Activated B cell treated with CpG ODN at 0.5 μM for 24 hours (primary cell): ENCODE results near the gene TMEM267. TPM values are rescaled to one million over a fixed set of nuclear protein-coding genes. Genes with fewer than 3 reads are reported as not detected.
"Not testable (repeated sequence)": the region's sequence is repeated elsewhere in the genome, so short reads cannot be mapped to it uniquely, and the experiment has no call there.

ENCODE experiments used
- ATAC-seq: fragments of 200-7000 bp; cut with Tn5 transposase; one replicate; pipeline ENCODE4 v1.10.0; 2021; ENCODE audit warnings: low read depth, mild to moderate bottlenecking, moderate library complexity
- CTCF ChIA-PET: fragments of 350-600 bp; sonication (Branson Sonifier 250); formaldehyde crosslinking; loops from one replicate; lab custom pipeline; 2021; ENCODE audit warnings: antibody characterized with exemption; lab: Charles Lee
- POLR2A ChIA-PET: fragments of 350-600 bp; sonication (Branson Sonifier 250); formaldehyde crosslinking; loops from one replicate; lab custom pipeline; 2021; ENCODE audit warnings: antibody characterized with exemption; lab: Charles Lee
- DNase-seq: peaks from one replicate; pipeline ENCODE4 v3.0.0; 2022
- H3K27ac Mint-ChIP-seq: one replicate; pipeline ENCODE4 v1.8.0; 2020; ENCODE audit warnings: mixed read lengths
- H3K27me3 Mint-ChIP-seq: one replicate; pipeline ENCODE4 v1.8.0; 2021; ENCODE audit warnings: mixed read lengths
- H3K36me3 Mint-ChIP-seq: one replicate; pipeline ENCODE4 v1.8.0; 2021; ENCODE audit warnings: low read depth, mixed read lengths
- H3K4me1 Mint-ChIP-seq: one replicate; pipeline ENCODE4 v1.8.0; 2021; ENCODE audit warnings: mixed read lengths
- H3K4me3 Mint-ChIP-seq: one replicate; pipeline ENCODE4 v1.8.0; 2020; ENCODE audit warnings: mild to moderate bottlenecking, mixed read lengths
- H3K9me3 Mint-ChIP-seq: one replicate; pipeline ENCODE4 v1.8.0; 2020; ENCODE audit warnings: mixed read lengths
- intact Hi-C: fragments of 100-400 bp; cut with micrococcal nuclease; formaldehyde crosslinking; loops from one replicate; pipeline ENCODE4 v1.15.1; 2024
- total RNA-seq: library from RNA; stranded (reverse); gene quantifications from 2 replicates; pipeline ENCODE4 v1.2.3, GENCODE V29; 2022
- TF ChIP-seq, protein P1 (sequence below): fragments of 200-600 bp; IDR thresholded peaks from one replicate; pipeline ENCODE4 v1.8.0; 2022; ENCODE audit warnings: antibody characterized with exemption, mild to moderate bottlenecking

The TMEM267 gene
- total RNA-seq, 1 donor from 2014 or later, result 15.2 TPM

DNA sequence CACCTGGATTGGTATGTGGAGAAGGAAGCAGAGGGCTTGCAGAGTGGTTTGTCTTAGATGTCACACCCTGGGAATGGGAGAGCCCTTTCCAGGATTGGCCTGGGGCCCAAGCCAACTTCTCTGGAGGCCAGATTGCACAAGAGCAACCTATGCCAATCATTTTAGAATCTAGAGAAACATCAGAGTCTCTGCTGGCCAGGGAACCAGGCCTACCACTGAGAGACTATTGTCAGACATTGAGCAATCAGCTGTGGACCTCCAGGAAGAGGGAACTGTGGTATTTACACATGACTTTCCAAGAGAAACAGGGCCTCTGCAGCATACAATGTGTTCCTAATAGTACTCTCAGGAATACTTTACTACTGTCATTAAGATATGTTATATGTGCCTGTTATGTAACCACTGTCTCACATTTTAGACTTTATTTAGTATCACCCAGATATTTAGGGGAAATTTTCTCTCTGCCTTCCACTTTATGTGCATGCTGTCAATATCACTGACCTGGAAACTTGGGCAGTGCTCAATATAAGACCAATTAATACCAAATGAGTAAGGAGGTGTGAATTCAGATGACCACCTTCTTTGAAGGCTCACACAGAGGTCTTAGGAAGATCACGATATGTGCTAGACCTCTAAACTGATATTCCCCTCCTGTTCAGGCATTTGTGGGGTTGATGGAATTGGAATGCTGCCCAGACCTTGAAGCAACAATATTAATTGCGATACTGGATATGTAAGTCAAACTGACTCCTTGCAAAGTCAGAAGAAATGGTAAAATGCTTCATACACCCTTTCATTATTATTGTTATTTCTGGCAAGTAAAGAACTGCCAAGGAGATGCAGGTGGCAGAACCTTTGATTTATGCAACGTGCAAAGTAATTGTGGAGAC, 50.9 kb downstream of the TMEM267 start:
- H3K27ac Mint-ChIP-seq, result no peak overlapping the region
- H3K4me1 Mint-ChIP-seq, result no peaks in the 10 kb centered on the region

DNA sequence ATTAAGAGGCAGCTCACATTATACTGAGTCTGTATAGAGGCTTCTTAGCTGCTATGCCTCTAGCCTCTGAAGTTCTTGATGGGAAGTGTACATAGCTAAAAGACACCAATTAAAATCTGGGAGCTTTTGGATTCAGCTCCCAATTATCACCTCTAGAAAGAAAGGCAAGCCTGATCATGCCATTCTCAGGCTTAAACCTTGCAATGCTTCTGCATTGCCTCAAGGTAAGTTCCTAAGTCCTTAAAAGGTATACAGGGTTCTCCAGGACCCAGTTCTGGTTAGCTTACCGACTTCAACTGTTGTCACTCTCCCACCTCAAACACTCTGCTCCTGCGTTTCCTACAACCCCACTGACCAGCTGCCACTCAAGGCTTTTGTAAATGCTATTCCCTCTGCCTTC, 54.0 kb downstream of the TMEM267 start:
- POLR2A ChIA-PET, result no interaction called here
- CTCF ChIA-PET, result no interaction called here
- Mint-ChIP-seq H3K4me1 (no peaks in the 10 kb centered on the region), H3K4me3 (no peak overlapping the region), H3K27ac (no peak overlapping the region), H3K27me3 (no peaks in the 10 kb centered on the region), H3K9me3 (no peaks in the 10 kb centered on the region), H3K36me3 (no peaks in the 10 kb centered on the region)
- ATAC-seq (no peak), DNase-seq (no peak)
- intact Hi-C loops, result no loop called here
- TF ChIP-seq, protein P1, sequence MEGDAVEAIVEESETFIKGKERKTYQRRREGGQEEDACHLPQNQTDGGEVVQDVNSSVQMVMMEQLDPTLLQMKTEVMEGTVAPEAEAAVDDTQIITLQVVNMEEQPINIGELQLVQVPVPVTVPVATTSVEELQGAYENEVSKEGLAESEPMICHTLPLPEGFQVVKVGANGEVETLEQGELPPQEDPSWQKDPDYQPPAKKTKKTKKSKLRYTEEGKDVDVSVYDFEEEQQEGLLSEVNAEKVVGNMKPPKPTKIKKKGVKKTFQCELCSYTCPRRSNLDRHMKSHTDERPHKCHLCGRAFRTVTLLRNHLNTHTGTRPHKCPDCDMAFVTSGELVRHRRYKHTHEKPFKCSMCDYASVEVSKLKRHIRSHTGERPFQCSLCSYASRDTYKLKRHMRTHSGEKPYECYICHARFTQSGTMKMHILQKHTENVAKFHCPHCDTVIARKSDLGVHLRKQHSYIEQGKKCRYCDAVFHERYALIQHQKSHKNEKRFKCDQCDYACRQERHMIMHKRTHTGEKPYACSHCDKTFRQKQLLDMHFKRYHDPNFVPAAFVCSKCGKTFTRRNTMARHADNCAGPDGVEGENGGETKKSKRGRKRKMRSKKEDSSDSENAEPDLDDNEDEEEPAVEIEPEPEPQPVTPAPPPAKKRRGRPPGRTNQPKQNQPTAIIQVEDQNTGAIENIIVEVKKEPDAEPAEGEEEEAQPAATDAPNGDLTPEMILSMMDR, result no peak

More for the DNA sequence above, 50.9 kb downstream of the TMEM267 start:
- intact Hi-C loops, result no loop called here
- POLR2A ChIA-PET, result no interaction called here
- DNase-seq, result no peak
- ATAC-seq, result no peak
- H3K9me3 Mint-ChIP-seq, result no peaks in the 10 kb centered on the region
- no peak overlapping the region for H3K4me3 Mint-ChIP-seq
- TF ChIP-seq, protein P1, result no peak
- no peaks in the 10 kb centered on the region for H3K27me3 Mint-ChIP-seq
- no peaks in the 10 kb centered on the region for H3K36me3 Mint-ChIP-seq
- CTCF ChIA-PET, result no interaction called here

DNA sequence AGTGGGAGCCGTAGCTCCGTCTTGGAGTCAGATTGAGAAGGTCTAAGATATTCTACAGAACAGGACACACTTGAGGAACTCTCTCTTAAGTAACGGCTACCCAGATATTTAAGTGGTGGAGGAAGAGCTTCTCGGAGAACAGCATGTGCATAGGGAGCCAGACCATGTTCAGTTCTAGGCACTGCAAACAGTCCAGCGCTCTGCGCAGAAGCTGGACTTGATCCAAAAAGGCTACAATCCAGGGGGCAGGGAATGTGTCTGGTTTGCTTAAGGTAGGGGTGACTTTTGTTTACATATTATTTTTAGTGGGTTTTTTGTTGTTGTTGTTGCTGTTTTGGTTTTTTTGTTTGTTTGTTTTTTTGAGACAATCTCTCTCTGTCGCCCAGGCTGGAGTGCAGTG, 54.6 kb downstream of the TMEM267 start:
- Mint-ChIP-seq H3K27ac (no peak overlapping the region), H3K27me3 (no peaks in the 10 kb centered on the region), H3K9me3 (no peaks in the 10 kb centered on the region), H3K4me3 (no peak overlapping the region), H3K36me3 (no peaks in the 10 kb centered on the region), H3K4me1 (no peaks in the 10 kb centered on the region)
- ChIA-PET POLR2A (no interaction called here), CTCF (no interaction called here)
- no peak for ATAC-seq
- DNase-seq, result no peak
- TF ChIP-seq, protein P1, result no peak
- intact Hi-C loops, result no loop called here

DNA sequence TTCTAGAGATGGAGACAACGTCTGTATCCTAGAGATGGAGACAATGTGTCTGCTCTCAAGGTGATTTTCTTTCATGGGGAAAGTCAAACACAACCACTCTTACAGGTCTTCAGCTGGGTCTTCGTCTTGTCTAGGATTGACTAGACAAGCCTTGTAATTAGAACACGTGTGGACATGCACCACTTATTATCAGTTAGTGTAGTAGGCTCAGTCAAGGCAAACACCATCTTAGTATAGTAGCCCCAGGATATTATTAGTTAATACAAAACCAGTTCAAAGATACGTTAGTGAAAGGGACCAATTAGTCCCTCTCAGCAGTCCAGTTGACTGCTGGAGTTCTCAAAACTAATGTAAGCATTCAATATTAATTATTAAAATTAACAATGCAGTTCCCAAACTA, 56.4 kb downstream of the TMEM267 start:
- TF ChIP-seq, protein P1, result no peak
- DNase-seq (no peak), ATAC-seq (no peak)
- no peak overlapping the region for H3K27ac Mint-ChIP-seq
- H3K4me1 Mint-ChIP-seq, result no peaks in the 10 kb centered on the region
- no peaks in the 10 kb centered on the region for H3K36me3 Mint-ChIP-seq
- ChIA-PET CTCF (no interaction called here), POLR2A (no interaction called here)
- H3K27me3 Mint-ChIP-seq, result no peaks in the 10 kb centered on the region
- intact Hi-C loops, result no loop called here
- no peak overlapping the region for H3K4me3 Mint-ChIP-seq
- H3K9me3 Mint-ChIP-seq, result no peaks in the 10 kb centered on the region

DNA sequence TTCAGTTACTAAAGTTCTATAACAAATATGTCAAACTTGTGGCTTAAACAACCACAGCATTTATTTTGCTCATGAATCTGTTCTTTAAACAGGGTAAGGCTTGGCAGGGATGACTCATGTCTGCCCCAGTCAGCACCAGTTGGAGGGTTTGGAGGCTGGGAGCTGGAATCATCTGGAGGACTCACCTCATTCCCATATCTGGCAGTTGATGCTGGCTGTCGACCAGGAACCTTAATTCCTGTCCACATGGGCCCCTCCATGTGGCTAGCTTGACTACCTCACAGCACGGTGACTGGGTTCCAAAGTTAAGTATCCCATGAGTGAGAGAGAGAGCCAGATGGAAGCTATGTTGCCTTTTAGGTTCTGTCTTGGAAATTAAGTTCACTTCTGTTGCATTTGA, 57.7 kb downstream of the TMEM267 start:
- Mint-ChIP-seq H3K36me3 (no peaks in the 10 kb centered on the region), H3K27ac (no peak overlapping the region), H3K4me1 (no peaks in the 10 kb centered on the region), H3K27me3 (no peaks in the 10 kb centered on the region), H3K4me3 (no peak overlapping the region), H3K9me3 (no peaks in the 10 kb centered on the region)
- POLR2A ChIA-PET, result no interaction called here
- ATAC-seq, result no peak
- TF ChIP-seq, protein P1, result no peak
- no peak for DNase-seq
- intact Hi-C loops, result loop anchor here (1.0 kb wide), 1 partner anchor 39 kb away; no protein-coding TSS in a partner anchor
- CTCF ChIA-PET, result no interaction called here

DNA sequence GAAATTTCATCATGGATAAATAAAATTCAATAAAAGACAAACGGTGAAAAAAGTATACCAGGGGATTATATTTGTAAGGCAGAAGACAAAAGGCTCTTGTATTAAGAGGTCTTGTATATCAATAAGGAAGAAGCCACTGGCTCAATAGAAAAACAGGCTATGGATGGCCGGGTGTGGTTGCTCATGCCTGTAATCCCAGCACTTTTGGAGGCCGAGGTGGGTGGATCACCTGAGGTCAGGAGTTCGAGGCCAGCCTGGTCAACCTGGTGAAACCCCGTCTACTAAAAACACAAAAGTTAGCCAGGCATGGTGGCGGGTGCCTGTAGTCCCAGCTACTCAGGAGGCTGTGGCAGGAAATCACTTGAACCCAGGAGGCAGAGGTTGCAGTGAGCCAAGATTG, 60.6 kb downstream of the TMEM267 start:
- ATAC-seq, H3K4me1 Mint-ChIP-seq, H3K36me3 Mint-ChIP-seq, POLR2A ChIA-PET, H3K27me3 Mint-ChIP-seq, CTCF ChIA-PET, H3K4me3 Mint-ChIP-seq, DNase-seq, H3K27ac Mint-ChIP-seq, H3K9me3 Mint-ChIP-seq, intact Hi-C loops: not testable (repeated sequence)
